Measurements from ENCODE around the gene TRUB2.
"Not testable (repeated sequence)": the region's sequence is repeated elsewhere in the genome, so short reads cannot be mapped to it uniquely, and the experiment has no call there.

Gene TRUB2

GRCh38 chr9:128340691-128341434 is 18.6 kb upstream of the TRUB2 start:
- no peak for FAIRE-seq

- no peak for FAIRE-seq
Measured at GRCh38 chr9:128339761-128340690, 17.8 kb upstream of the TRUB2 start, which contains the start of gene SLC27A4. SLC27A4 (plus strand) TSS chr9:128340527; CDS start chr9:128343133, 2,606 bp downstream.

GRCh38 chr9:128338852-128339614 is 16.8 kb upstream of the TRUB2 start:
- not testable (repeated sequence) for FAIRE-seq

- FAIRE-seq = no peak
Measured at GRCh38 chr9:128337936-128338335, 15.7 kb upstream of the TRUB2 start.

- FAIRE-seq = no peak
Measured at GRCh38 chr9:128335914-128336313, 13.7 kb upstream of the TRUB2 start.

- FAIRE-seq = no peak
Measured at GRCh38 chr9:128335161-128335560, 12.9 kb upstream of the TRUB2 start.

- no peak for FAIRE-seq
Measured at GRCh38 chr9:128333451-128333869, 11.2 kb upstream of the TRUB2 start.

- no peak for FAIRE-seq
Measured at GRCh38 chr9:128325629-128326028, 3.4 kb upstream of the TRUB2 start.

GRCh38 chr9:128324401-128324800 is 2.2 kb upstream of the TRUB2 start:
- FAIRE-seq = no peak

GRCh38 chr9:128323791-128324190 is 1.5 kb upstream of the TRUB2 start:
- FAIRE-seq = no peak

GRCh38 chr9:128323212-128323730 is 1.0 kb upstream of the TRUB2 start:
- FAIRE-seq = no peak

- FAIRE-seq = no peak
Measured at GRCh38 chr9:128321879-128322403, 306 bp downstream of the TRUB2 start.

GRCh38 chr9:128321343-128321742 is 904 bp downstream of the TRUB2 start:
- FAIRE-seq = no peak

GRCh38 chr9:128317629-128318028 is 4.6 kb downstream of the TRUB2 start:
- FAIRE-seq = no peak

GRCh38 chr9:128316421-128316820 is 5.8 kb downstream of the TRUB2 start:
- no peak for FAIRE-seq

- no peak for FAIRE-seq
Measured at GRCh38 chr9:128314697-128315096, 7.5 kb downstream of the TRUB2 start.

GRCh38 chr9:128310461-128310860 is 11.8 kb downstream of the TRUB2 start:
- FAIRE-seq = no peak

GRCh38 chr9:128309551-128309950 is 12.7 kb downstream of the TRUB2 start:
- FAIRE-seq = no peak

GRCh38 chr9:128304971-128305288 is 17.3 kb downstream of the TRUB2 start:
- FAIRE-seq = no peak

GRCh38 chr9:128304136-128304970 is 17.9 kb downstream of the TRUB2 start:
- FAIRE-seq = no peak

All from endometrium (tissue), 2 donors.